Panc1 (cell line): ENCODE results near the gene OR10K2. TPM values are rescaled to one million over a fixed set of nuclear protein-coding genes. Genes with fewer than 3 reads are reported as not detected.

Experiments used
- ATAC-seq: fragments of 200-7000 bp; cut with Tn5 transposase; 2 replicates; pipeline ENCODE4 v1.9.1; 2020; ENCODE audit warnings: mild to moderate bottlenecking, moderate library complexity
- BruUV-seq: library from RNA; stranded (reverse); fragments of 400-500 nt; replicated peaks from 2 replicates; lab custom pipeline; 2021; lab: Mats Ljungman, UMichigan
- CTCF ChIA-PET: fragments of 300-600 bp; sonication (Branson Sonifier 250); formaldehyde crosslinking; loops from one replicate; lab custom pipeline; 2022; ENCODE audit warnings: antibody characterized with exemption; lab: Charles Lee
- POLR2A ChIA-PET: fragments of 300-600 bp; sonication (Branson Sonifier 250); formaldehyde crosslinking; loops from one replicate; lab custom pipeline; 2022; ENCODE audit warnings: antibody characterized with exemption; lab: Charles Lee
- DNase-seq: peaks from one replicate; pipeline ENCODE4 v3.0.0-alpha.2; 2010; ENCODE audit warnings: low read depth, low spot score
- H3K27ac ChIP-seq: 2 replicates; pipeline ENCODE4 v1.5.1; 2011; ENCODE audit warnings: mild to moderate bottlenecking, low read length, inconsistent platforms
- H3K27me3 ChIP-seq: fragments of 200-500 bp; sonication (Bioruptor generic); 2 replicates; pipeline ENCODE4 v1.6.0; 2014; ENCODE audit warnings: low read length, inconsistent platforms; ENCODE audit not compliant: control insufficient read depth, insufficient read depth
- H3K36me3 ChIP-seq: fragments of 200-500 bp; sonication (Bioruptor generic); 2 replicates; pipeline ENCODE4 v1.5.1; 2014; ENCODE audit warnings: inconsistent platforms, mild to moderate bottlenecking, low read length, moderate library complexity; ENCODE audit not compliant: control insufficient read depth, insufficient read depth
- H3K4me1 ChIP-seq: 2 replicates; pipeline ENCODE4 v1.5.1; 2011; ENCODE audit warnings: inconsistent platforms, mild to moderate bottlenecking, low read length, moderate library complexity; ENCODE audit not compliant: control insufficient read depth, insufficient read depth
- H3K4me3 ChIP-seq, 2 experiments: 2 replicates each; pipeline ENCODE4 v1.5.1; 2011 to 2012; ENCODE audit warnings: low read depth in 2 of 2, low read length in 2 of 2, mild to moderate bottlenecking in 2 of 2, inconsistent platforms in 1 of 2, moderate library complexity in 1 of 2
- H3K9me3 ChIP-seq: fragments of 200-500 bp; sonication (Bioruptor generic); 2 replicates; pipeline ENCODE4 v1.5.1; 2014; ENCODE audit warnings: low read depth, mild to moderate bottlenecking, inconsistent platforms, low read length, moderate library complexity; ENCODE audit not compliant: control insufficient read depth, insufficient read depth
- POLR2AphosphoS5 ChIP-seq: IDR thresholded peaks from 2 replicates; pipeline ENCODE4 v1.6.1; 2012; ENCODE audit warnings: mild to moderate bottlenecking, low read depth, low read length, moderate library complexity
- SIN3A ChIP-seq: IDR thresholded peaks from 2 replicates; pipeline ENCODE4 v1.6.1; 2012; ENCODE audit warnings: low read depth, mild to moderate bottlenecking, low read length, moderate library complexity, borderline replicate concordance; ENCODE audit not compliant: insufficient read depth
- TCF7L2 ChIP-seq: IDR thresholded peaks from 2 replicates; pipeline ENCODE4 v1.6.1; 2011; ENCODE audit warnings: mild to moderate bottlenecking, low read depth, low read length, inconsistent platforms
- in situ Hi-C: cut with HindIII; loops from 2 replicates; pipeline ENCODE4 v1.10.0; 2016; ENCODE audit warnings: low sequenced_read_pairs, low pct_unique_long_range_greater_than_20kb
- intact Hi-C: fragments of 100-400 bp; cut with micrococcal nuclease; formaldehyde crosslinking; loops from one replicate; pipeline ENCODE4 v1.10.0; 2022; ENCODE audit not compliant: unreplicated experiment
- total RNA-seq: library from RNA; stranded (reverse); gene quantifications from one replicate; pipeline ENCODE4 v1.2.1, GENCODE V29; 2021; ENCODE audit not compliant: unreplicated experiment
- TF ChIP-seq, protein P1 (sequence below), 2 experiments: IDR thresholded peaks; 2 replicates each; pipeline ENCODE4 v1.6.1; 2011 to 2012; ENCODE audit warnings: low read depth in 2 of 2, control low read depth in 1 of 2, low read length in 1 of 2, mild to moderate bottlenecking in 1 of 2, moderate library complexity in 1 of 2; ENCODE audit not compliant: insufficient read depth in 1 of 2
- TF ChIP-seq, protein P2 (sequence below): fragments of 450-650 bp; IDR thresholded peaks from 2 replicates; pipeline ENCODE4 v1.5.1; 2017; ENCODE audit warnings: mild to moderate bottlenecking

OR10K2 gene
- total RNA-seq, 1 experiment from 2014 or later = not detected

GRCh38 chr1:158371188-158371953 is 54.7 kb downstream of the OR10K2 start:
- H3K36me3 ChIP-seq = no peaks in the 10 kb centered on the region
- H3K27ac ChIP-seq = no peak overlapping the region
- no peaks in the 10 kb centered on the region; the same call in 1 of the 2 replicates for H3K9me3 ChIP-seq
- intact Hi-C loops (no loop called here), in situ Hi-C loops (no loop called here)
- DNase-seq (no peak), ATAC-seq (no peak)
- ChIA-PET CTCF (no interaction called here), POLR2A (no interaction called here)
- TF ChIP-seq TCF7L2 (no peak), POLR2AphosphoS5 (no peak), SIN3A (no peak)
- TF ChIP-seq, protein P1, sequence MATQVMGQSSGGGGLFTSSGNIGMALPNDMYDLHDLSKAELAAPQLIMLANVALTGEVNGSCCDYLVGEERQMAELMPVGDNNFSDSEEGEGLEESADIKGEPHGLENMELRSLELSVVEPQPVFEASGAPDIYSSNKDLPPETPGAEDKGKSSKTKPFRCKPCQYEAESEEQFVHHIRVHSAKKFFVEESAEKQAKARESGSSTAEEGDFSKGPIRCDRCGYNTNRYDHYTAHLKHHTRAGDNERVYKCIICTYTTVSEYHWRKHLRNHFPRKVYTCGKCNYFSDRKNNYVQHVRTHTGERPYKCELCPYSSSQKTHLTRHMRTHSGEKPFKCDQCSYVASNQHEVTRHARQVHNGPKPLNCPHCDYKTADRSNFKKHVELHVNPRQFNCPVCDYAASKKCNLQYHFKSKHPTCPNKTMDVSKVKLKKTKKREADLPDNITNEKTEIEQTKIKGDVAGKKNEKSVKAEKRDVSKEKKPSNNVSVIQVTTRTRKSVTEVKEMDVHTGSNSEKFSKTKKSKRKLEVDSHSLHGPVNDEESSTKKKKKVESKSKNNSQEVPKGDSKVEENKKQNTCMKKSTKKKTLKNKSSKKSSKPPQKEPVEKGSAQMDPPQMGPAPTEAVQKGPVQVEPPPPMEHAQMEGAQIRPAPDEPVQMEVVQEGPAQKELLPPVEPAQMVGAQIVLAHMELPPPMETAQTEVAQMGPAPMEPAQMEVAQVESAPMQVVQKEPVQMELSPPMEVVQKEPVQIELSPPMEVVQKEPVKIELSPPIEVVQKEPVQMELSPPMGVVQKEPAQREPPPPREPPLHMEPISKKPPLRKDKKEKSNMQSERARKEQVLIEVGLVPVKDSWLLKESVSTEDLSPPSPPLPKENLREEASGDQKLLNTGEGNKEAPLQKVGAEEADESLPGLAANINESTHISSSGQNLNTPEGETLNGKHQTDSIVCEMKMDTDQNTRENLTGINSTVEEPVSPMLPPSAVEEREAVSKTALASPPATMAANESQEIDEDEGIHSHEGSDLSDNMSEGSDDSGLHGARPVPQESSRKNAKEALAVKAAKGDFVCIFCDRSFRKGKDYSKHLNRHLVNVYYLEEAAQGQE (IDR thresholded peaks at IDR 0.05; ENCODE audit: insufficient read depth in 1 of 2, low read depth in 2 of 2, low read length in 1 of 2) = no peak
- TF ChIP-seq, protein P2, sequence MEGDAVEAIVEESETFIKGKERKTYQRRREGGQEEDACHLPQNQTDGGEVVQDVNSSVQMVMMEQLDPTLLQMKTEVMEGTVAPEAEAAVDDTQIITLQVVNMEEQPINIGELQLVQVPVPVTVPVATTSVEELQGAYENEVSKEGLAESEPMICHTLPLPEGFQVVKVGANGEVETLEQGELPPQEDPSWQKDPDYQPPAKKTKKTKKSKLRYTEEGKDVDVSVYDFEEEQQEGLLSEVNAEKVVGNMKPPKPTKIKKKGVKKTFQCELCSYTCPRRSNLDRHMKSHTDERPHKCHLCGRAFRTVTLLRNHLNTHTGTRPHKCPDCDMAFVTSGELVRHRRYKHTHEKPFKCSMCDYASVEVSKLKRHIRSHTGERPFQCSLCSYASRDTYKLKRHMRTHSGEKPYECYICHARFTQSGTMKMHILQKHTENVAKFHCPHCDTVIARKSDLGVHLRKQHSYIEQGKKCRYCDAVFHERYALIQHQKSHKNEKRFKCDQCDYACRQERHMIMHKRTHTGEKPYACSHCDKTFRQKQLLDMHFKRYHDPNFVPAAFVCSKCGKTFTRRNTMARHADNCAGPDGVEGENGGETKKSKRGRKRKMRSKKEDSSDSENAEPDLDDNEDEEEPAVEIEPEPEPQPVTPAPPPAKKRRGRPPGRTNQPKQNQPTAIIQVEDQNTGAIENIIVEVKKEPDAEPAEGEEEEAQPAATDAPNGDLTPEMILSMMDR = no peak
- no peak overlapping the region for H3K4me3 ChIP-seq
- no TSS peak for BruUV-seq
- H3K4me1 ChIP-seq = no peaks in the 10 kb centered on the region
- H3K27me3 ChIP-seq = no peaks in the 10 kb centered on the region

Other genes with a start within 250 kb of the OR10K2 start
- gene CD1D, start 245.3 kb downstream of the OR10K2 start, total RNA-seq = not detected
- not detected for gene CD1A, start 171.8 kb downstream of the OR10K2 start, total RNA-seq
- not detected for gene CD1C, start 136.3 kb downstream of the OR10K2 start, total RNA-seq
- not detected for gene CD1B, start 94.7 kb downstream of the OR10K2 start, total RNA-seq
- not detected for gene CD1E, start 72.3 kb downstream of the OR10K2 start, total RNA-seq
- not detected for gene OR10T2, start 26.8 kb downstream of the OR10K2 start, total RNA-seq
- gene OR10K1, start 35.6 kb upstream of the OR10K2 start, total RNA-seq = not detected
- gene OR10R2, start 46.0 kb upstream of the OR10K2 start, total RNA-seq = not detected
- not detected for gene OR6Y1, start 128.2 kb upstream of the OR10K2 start, total RNA-seq
- gene OR6P1, start 144.3 kb upstream of the OR10K2 start, total RNA-seq = not detected
- gene OR10X1, start 153.7 kb upstream of the OR10K2 start, total RNA-seq = not detected
- not detected for gene OR10Z1, start 179.0 kb upstream of the OR10K2 start, total RNA-seq